Lower leg skin (tissue), 3 donors: ENCODE data around the gene YWHAE.

Experiments used
- POLR2A ChIP-seq, 2 donors: fragments of 450-650 bp; IDR thresholded peaks; one replicate each; pipeline ENCODE4 v1.6.1; 2016 to 2017; ENCODE audit warnings: antibody characterized with exemption in 2 of 2, mild to moderate bottlenecking in 1 of 2, moderate library complexity in 1 of 2
- TF ChIP-seq, protein P1 (sequence below), 3 donors: fragments of 450-650 bp; IDR thresholded peaks; one replicate each; pipeline ENCODE4 v1.5.1; 2016; ENCODE audit warnings: antibody characterized with exemption in 3 of 3, mild to moderate bottlenecking in 3 of 3, moderate library complexity in 2 of 3

DNA sequence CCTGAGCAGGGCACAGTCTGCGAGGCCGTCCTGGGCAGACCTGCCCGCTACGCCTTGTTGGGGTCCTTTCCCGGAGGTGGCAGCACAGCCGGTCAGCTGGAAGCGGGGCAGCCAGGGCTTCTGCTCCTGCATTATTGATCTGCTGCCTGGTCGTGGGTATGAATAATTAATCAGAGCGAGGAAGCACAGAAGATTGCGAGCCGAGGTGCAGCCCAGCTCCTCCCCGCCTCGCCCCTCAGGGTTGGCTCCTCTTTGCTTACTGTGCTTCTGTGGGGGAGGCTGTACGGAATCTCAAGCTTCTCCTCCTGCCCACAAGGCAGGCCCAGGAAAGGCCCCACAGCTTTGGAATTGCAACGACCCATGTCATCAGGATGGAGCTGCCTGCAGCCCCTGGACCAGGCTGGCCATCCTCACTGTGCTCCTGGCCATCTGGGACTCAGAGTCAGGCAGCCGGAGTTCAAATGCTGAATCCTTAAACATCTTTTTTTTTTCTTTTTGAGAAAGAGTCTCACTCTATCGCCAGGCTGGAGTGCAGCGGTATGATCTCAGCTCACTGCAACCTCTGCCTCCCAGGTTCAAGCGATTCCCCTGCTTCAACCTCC, 95.0 kb downstream of the YWHAE start:
- TF ChIP-seq, protein P1, sequence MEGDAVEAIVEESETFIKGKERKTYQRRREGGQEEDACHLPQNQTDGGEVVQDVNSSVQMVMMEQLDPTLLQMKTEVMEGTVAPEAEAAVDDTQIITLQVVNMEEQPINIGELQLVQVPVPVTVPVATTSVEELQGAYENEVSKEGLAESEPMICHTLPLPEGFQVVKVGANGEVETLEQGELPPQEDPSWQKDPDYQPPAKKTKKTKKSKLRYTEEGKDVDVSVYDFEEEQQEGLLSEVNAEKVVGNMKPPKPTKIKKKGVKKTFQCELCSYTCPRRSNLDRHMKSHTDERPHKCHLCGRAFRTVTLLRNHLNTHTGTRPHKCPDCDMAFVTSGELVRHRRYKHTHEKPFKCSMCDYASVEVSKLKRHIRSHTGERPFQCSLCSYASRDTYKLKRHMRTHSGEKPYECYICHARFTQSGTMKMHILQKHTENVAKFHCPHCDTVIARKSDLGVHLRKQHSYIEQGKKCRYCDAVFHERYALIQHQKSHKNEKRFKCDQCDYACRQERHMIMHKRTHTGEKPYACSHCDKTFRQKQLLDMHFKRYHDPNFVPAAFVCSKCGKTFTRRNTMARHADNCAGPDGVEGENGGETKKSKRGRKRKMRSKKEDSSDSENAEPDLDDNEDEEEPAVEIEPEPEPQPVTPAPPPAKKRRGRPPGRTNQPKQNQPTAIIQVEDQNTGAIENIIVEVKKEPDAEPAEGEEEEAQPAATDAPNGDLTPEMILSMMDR (IDR thresholded peaks at IDR 0.05): no peak
- TF ChIP-seq POLR2A (IDR thresholded peaks at IDR 0.05): no peak
